Common myeloid progenitor, CD34-positive (primary cell): ENCODE results near the gene CENPVL1. TPM values are rescaled to one million over a fixed set of nuclear protein-coding genes. Genes with fewer than 3 reads are reported as not detected.
"Not testable (repeated sequence)": the region's sequence is repeated elsewhere in the genome, so short reads cannot be mapped to it uniquely, and the experiment has no call there.

ENCODE experiments used
- CTCF ChIA-PET: fragments of 350-600 bp; sonication (Branson Sonifier 250); formaldehyde crosslinking; loops from one replicate; lab custom pipeline; 2021; ENCODE audit warnings: antibody characterized with exemption; lab: Charles Lee
- POLR2A ChIA-PET: fragments of 350-600 bp; sonication (Branson Sonifier 250); formaldehyde crosslinking; loops from one replicate; lab custom pipeline; 2021; ENCODE audit warnings: antibody characterized with exemption; lab: Charles Lee
- DNase-seq, 3 donors: peaks; one replicate each; pipeline versions ENCODE4 v3.0.0 to v3.0.0-alpha.2; 2013
- H3K27ac ChIP-seq, 2 experiments: 1 replicate in 1 of 2; 2 replicates in 1 of 2; pipeline ENCODE4 v1.7.0; 2013; ENCODE audit warnings: inconsistent platforms in 2 of 2, low read length in 2 of 2, mild to moderate bottlenecking in 2 of 2, low read depth in 1 of 2, moderate library complexity in 1 of 2; ENCODE audit not compliant: severe bottlenecking in 2 of 2, insufficient read depth in 1 of 2, poor library complexity in 1 of 2
- H3K27me3 ChIP-seq, 5 experiments: replicated peaks in 2 of 5; 1 replicate in 3 of 5; 2 replicates in 2 of 5; pipeline versions ENCODE4 v1.6.1 to v1.7.0; 2013; ENCODE audit warnings: low read length in 4 of 5, mild to moderate bottlenecking in 2 of 5, moderate library complexity in 2 of 5, inconsistent platforms in 1 of 5; ENCODE audit not compliant: insufficient read depth in 5 of 5, control insufficient read depth in 4 of 5
- H3K36me3 ChIP-seq, 4 experiments: 1 replicate in 2 of 4; 2 replicates in 2 of 4; pipeline versions ENCODE4 v1.6.1 to v1.7.0; 2013; ENCODE audit warnings: low read length in 3 of 4, control low read depth in 1 of 4, mild to moderate bottlenecking in 1 of 4; ENCODE audit not compliant: control insufficient read depth in 4 of 4, insufficient read depth in 4 of 4
- H3K4me1 ChIP-seq, 4 experiments: 1 replicate in 3 of 4; 2 replicates in 1 of 4; pipeline versions ENCODE4 v1.6.1 to v1.7.1; 2013; ENCODE audit warnings: low read length in 3 of 4, mild to moderate bottlenecking in 3 of 4, control low read depth in 1 of 4, inconsistent platforms in 1 of 4, moderate library complexity in 1 of 4; ENCODE audit not compliant: control insufficient read depth in 4 of 4, insufficient read depth in 4 of 4; ENCODE audit errors: control extremely low read depth in 1 of 4
- H3K4me3 ChIP-seq, 7 experiments: 1 replicate in 4 of 7; 2 replicates in 3 of 7; pipeline versions ENCODE4 v1.5.1 to v1.7.0; 2013; ENCODE audit warnings: mild to moderate bottlenecking in 7 of 7, low read length in 6 of 7, moderate library complexity in 6 of 7, inconsistent platforms in 2 of 7, low read depth in 2 of 7, control low read depth in 1 of 7; ENCODE audit not compliant: insufficient read depth in 4 of 7, control insufficient read depth in 1 of 7; ENCODE audit errors: extremely low read depth in 1 of 7
- H3K9me3 ChIP-seq, 5 experiments: 1 replicate in 4 of 5; 2 replicates in 1 of 5; pipeline versions ENCODE4 v1.6.1 to v1.7.1; 2013; ENCODE audit warnings: low read length in 4 of 5, mild to moderate bottlenecking in 2 of 5, inconsistent platforms in 1 of 5, low read depth in 1 of 5, moderate library complexity in 1 of 5; ENCODE audit not compliant: control insufficient read depth in 4 of 5, insufficient read depth in 2 of 5; ENCODE audit errors: control extremely low read depth in 1 of 5
- WGBS: methylation state at CpG from one replicate; pipeline ENCODE4 v1.1.5; 2013; ENCODE audit not compliant: insufficient coverage; 5-methylcytosine and 5-hydroxymethylcytosine counted together
- polyA plus RNA-seq: library from polyadenylated mRNA; unstranded; fragments of 120-200 nt; gene quantifications from one replicate; pipeline ENCODE4 v1.2.1, GENCODE V29; 2013

Gene CENPVL1
- 0.15 TPM for polyA plus RNA-seq

DNA sequence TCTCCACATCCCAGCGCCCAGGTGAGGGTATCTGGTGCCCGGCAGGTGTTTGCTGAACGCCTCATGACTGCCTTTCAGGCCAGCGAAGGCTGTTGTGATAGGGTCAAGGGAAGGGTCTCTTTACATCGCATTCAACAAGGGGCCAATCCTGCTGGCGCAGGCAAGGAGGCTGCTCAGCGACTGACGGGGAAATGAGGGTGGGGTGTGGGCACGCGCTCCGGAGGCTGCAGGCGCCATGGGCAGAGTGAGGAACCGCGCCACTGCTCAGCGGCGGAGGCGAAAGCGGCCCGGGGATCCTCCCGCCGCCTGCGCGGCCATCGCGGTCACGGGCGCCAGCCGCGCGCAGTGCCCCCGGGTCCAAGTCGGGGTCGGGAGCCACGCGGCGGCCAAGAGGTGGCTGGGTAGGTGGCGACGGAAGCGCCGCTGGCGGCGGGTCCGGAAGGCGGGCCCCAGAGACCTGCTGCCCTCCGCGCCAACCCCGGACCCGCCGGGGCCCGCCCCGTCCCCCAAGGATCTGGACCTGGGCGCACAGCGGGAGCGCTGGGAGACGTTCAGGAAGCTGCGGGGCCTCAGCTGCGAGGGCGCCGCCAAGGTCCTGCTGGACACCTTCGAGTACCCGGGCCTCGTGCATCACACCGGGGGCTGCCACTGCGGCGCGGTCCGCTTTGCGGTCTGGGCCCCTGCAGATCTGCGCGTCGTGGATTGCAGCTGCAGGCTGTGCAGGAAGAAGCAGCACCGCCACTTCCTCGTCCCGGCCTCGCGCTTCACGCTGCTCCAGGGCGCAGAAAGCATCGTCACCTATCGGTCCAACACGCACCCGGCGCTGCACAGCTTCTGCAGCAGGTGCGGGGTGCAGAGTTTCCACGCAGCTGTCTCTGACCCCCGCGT lies at the start of gene CENPVL1:
Gene CENPVL1 (plus strand): TSS at position 236 of the 888 bp plus-strand sequence. CDS start 0 bp downstream, at position 236.
- H3K36me3 ChIP-seq, H3K4me3 ChIP-seq, H3K9me3 ChIP-seq, CTCF ChIA-PET, H3K4me1 ChIP-seq, POLR2A ChIA-PET, H3K27ac ChIP-seq, DNase-seq, H3K27me3 ChIP-seq: not testable (repeated sequence)
- WGBS: no CpG with 5 or more reads among the region's 87 CpGs

- POLR2A ChIA-PET: no interaction called here
- CTCF ChIA-PET: no interaction called here
- 33% methylated on average over 1 of the region's 5 CpGs for WGBS
- Histone ChIP-seq H3K27ac (no peak overlapping the region), H3K27me3 (peaks cover 0 to 4% (median 0%) of the 10 kb centered on the region in 5 experiments), H3K36me3 (no peaks in the 10 kb centered on the region), H3K9me3 (no peaks in the 10 kb centered on the region), H3K4me1 (no peaks in the 10 kb centered on the region), H3K4me3 (peak overlapping the region in 1 of 7 experiments; percentile 23)
- peak; percentile 8 to 69 (median 47) for DNase-seq
Measured at GRCh38 chrX:51665981-51666380, 44.3 kb upstream of the CENPVL1 start.

DNA sequence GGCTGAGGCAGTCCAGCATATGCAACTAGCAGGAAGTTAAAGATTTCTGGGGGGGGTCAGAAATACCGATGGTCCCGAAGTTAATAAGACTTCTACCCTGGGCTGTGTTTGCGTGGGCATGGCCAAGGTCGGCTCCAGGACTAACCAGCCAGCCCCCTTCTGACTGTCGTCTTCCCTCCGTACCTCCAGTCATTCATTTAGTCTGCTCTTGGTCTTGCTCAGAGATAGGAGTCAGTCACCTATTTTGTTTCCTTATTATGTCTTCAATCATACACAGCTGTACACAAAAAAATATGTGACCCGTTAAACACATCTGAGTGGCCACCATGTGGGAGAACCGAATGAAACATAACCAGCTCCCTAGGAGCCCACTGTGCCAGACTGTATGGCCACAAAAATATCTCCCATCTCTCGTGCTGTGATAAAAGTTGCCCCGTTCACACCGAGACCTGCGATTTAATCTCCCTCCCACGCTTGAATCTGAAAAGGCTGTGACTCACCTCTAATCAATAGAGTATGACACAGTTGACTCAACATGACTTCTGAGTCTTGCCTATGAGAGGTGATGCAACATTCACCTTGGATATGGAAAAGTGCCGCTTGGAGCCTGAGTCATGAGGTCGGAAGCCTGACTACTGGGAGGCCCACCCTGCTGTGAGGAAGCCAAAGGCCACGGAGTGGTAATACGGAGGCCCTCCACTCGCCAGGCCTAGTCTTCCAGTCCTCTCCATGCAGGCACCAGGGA lies 30.5 kb upstream of the CENPVL1 start:
- H3K4me1 ChIP-seq, DNase-seq, H3K36me3 ChIP-seq, H3K27ac ChIP-seq, H3K9me3 ChIP-seq, H3K27me3 ChIP-seq, H3K4me3 ChIP-seq, POLR2A ChIA-PET, CTCF ChIA-PET: not testable (repeated sequence)
- WGBS: no CpG with 5 or more reads among the region's 18 CpGs

GRCh38 chrX:51681808-51682719 lies 28.2 kb upstream of the CENPVL1 start:
- H3K4me1 ChIP-seq, H3K36me3 ChIP-seq, H3K27me3 ChIP-seq, H3K27ac ChIP-seq, H3K9me3 ChIP-seq, DNase-seq, POLR2A ChIA-PET, H3K4me3 ChIP-seq, CTCF ChIA-PET: not testable (repeated sequence)
- no CpG with 5 or more reads among the region's 88 CpGs for WGBS

DNA sequence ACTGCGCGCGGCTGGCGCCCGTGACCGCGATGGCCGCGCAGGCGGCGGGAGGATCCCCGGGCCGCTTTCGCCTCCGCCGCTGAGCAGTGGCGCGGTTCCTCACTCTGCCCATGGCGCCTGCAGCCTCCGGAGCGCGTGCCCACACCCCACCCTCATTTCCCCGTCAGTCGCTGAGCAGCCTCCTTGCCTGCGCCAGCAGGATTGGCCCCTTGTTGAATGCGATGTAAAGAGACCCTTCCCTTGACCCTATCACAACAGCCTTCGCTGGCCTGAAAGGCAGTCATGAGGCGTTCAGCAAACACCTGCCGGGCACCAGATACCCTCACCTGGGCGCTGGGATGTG lies 27.6 kb upstream of the CENPVL1 start, which contains the start of gene CENPVL2:
Gene CENPVL2 (minus strand): TSS at position 112 of the 343 bp plus-strand sequence. CDS start 0 bp downstream, at position 112.
- H3K27me3 ChIP-seq, H3K9me3 ChIP-seq, H3K4me3 ChIP-seq, POLR2A ChIA-PET, H3K4me1 ChIP-seq, CTCF ChIA-PET, H3K36me3 ChIP-seq, H3K27ac ChIP-seq, DNase-seq: not testable (repeated sequence)
- no CpG with 5 or more reads among the region's 30 CpGs for WGBS

DNA sequence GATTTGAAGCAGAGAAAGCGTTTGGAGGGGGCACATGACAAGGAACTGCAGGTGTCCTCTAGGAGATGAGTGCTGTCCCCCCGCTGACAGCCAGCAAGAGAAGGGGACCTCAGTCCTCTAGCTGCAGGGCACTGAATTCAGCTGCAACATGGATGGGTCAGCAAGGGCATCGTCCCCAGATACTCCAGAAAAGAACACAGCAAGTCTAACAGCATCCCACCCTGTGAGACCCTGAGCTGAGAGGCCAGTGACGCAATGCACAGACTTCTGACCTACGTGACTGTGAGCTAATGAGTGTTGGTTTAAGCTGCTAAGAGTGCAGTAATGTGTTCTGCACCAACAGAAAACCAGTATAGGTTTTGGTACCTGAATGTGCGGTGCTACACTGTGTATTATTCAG lies 16.1 kb upstream of the CENPVL1 start:
- 75% methylated on average over 5 of the region's 6 CpGs for WGBS
- Histone ChIP-seq H3K4me1 (no peaks in the 10 kb centered on the region), H3K27ac (no peak overlapping the region), H3K9me3 (no peaks in the 10 kb centered on the region), H3K36me3 (no peaks in the 10 kb centered on the region), H3K27me3 (peaks cover 0 to 7% (median 0%) of the 10 kb centered on the region in 5 experiments), H3K4me3 (no peak overlapping the region)
- DNase-seq: no peak
- ChIA-PET CTCF (no interaction called here), POLR2A (no interaction called here)
